ENCODE data around the gene GEMIN4.
"Not testable (repeated sequence)": the region's sequence is repeated elsewhere in the genome, so short reads cannot be mapped to it uniquely, and the experiment has no call there.

Gene GEMIN4

DNA sequence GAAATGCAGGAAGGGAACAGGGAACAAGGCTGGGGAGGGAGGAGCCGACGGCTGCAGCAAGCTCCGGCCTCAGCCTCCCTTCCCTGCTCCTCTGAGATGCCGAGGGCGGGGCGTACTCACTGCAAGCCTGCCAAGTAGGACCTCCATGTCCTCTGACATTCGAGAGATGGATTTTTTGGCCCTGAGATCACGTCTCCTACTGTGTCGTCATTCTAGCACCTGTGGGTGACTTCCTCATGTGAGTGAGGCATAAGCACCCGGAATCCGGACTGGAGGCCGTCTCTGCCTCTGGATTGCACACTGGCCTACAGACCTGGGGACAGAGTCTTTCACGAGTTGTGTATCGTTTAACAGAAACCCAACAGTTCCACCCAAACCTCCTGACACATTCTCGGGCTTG, 44.5 kb upstream of the GEMIN4 start:
- DNase-seq (ENCODE audit: low read depth) = no peak
- H3K4me3 ChIP-seq (ENCODE audit: low read depth, low read length) = no peak overlapping the region
- TF ChIP-seq, protein P1, sequence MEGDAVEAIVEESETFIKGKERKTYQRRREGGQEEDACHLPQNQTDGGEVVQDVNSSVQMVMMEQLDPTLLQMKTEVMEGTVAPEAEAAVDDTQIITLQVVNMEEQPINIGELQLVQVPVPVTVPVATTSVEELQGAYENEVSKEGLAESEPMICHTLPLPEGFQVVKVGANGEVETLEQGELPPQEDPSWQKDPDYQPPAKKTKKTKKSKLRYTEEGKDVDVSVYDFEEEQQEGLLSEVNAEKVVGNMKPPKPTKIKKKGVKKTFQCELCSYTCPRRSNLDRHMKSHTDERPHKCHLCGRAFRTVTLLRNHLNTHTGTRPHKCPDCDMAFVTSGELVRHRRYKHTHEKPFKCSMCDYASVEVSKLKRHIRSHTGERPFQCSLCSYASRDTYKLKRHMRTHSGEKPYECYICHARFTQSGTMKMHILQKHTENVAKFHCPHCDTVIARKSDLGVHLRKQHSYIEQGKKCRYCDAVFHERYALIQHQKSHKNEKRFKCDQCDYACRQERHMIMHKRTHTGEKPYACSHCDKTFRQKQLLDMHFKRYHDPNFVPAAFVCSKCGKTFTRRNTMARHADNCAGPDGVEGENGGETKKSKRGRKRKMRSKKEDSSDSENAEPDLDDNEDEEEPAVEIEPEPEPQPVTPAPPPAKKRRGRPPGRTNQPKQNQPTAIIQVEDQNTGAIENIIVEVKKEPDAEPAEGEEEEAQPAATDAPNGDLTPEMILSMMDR (IDR thresholded peaks at IDR 0.05; ENCODE audit: low read depth, low read length, missing control alignments) = no peak

DNA sequence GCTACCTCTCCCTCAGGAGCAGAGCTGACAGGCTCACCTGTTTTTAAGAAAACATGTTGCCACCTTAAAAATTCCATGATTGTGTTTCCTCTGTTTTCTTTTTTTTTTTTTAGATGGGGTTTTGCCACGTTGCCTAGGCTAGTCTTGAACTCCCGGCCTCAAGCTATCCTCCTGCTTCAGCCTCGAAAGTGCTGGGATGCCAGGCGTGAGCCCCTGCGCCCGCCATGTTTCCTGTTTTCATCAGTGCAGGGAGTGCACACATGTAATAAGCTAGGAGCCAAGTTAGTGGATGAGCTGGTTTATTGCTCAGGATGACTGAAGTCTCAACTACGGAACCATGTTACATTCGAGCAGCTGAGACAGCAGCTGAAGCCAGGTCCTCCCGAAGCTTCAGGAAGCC, 43.7 kb upstream of the GEMIN4 start:
- H3K4me3 ChIP-seq (ENCODE audit: low read depth, low read length) = no peak overlapping the region
- TF ChIP-seq, protein P1 (IDR thresholded peaks at IDR 0.05; ENCODE audit: low read depth, low read length, missing control alignments) = no peak
- DNase-seq (ENCODE audit: low read depth) = no peak

DNA sequence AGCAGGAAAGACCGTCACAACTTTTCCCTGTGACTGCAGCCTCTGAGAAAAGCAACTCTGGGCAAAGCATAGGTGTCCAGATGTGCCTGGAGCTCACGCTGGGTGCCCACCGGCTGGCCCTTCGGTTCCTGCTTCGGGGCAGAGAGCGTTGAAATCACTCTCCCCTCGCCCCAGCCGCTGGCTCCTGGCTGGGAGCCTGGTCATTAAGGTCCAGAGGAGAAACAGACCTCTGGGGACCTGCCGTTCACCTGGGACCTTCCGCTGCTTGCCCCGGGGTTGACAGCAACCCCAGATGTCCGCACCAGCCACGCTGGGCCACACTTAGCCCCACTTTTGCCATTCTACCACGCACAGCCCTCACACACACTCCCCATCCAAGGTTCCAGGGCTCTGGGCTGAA, 43.2 kb upstream of the GEMIN4 start:
- H3K4me3 ChIP-seq (ENCODE audit: low read depth, low read length) = no peak overlapping the region
- no peak for DNase-seq (ENCODE audit: low read depth)
- TF ChIP-seq, protein P1 (IDR thresholded peaks at IDR 0.05; ENCODE audit: low read depth, low read length, missing control alignments) = no peak

DNA sequence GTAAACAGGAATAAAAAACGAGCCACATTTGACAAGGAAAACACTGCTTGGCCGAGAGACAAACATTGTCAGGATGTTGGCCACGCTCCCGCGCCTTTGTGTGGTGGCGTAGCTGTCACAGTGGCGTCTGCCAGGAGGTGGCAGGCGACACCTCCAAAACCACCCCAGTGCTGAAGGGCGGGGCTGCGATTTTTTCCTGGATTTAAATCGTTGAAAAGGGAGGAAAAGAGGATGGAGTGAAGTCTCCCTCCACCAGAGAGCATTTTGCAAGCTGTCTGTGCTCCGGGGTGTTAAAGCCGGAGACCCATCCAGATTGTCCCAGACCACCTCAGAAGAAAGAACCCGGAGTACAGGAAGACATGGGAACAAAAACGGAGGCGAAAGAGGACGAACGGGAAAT, 42.8 kb upstream of the GEMIN4 start:
- DNase-seq (ENCODE audit: low read depth) = no peak
- H3K4me3 ChIP-seq (ENCODE audit: low read depth, low read length) = no peak overlapping the region

DNA sequence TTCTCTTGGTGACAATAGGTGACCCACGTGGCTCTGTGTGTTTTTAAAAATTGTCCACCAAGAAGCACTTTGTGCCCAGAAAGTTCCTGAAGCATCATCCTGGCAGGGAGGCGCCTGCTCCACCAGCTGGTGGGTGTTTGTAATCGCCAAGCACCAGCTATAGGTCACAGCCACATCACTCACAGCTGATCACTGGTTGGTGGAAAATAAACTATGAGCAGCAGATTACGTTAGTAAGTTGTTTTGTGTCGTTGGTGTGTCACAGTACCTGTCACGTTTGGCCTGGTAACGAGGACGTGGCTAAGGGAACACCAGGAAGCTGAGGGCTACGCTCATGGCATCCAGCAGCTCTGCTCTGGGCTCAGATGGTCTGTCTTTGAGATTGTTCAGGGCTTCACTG, 40.2 kb upstream of the GEMIN4 start:
- TF ChIP-seq, protein P1 (IDR thresholded peaks at IDR 0.05; ENCODE audit: low read depth, low read length, missing control alignments) = no peak
- no peak overlapping the region for H3K4me3 ChIP-seq (ENCODE audit: low read depth, low read length)
- DNase-seq (ENCODE audit: low read depth) = no peak

More for the DNA sequence above, 42.8 kb upstream of the GEMIN4 start:
- TF ChIP-seq, protein P1 (IDR thresholded peaks at IDR 0.05; ENCODE audit: low read depth, low read length, missing control alignments) = peak; percentile 68

DNA sequence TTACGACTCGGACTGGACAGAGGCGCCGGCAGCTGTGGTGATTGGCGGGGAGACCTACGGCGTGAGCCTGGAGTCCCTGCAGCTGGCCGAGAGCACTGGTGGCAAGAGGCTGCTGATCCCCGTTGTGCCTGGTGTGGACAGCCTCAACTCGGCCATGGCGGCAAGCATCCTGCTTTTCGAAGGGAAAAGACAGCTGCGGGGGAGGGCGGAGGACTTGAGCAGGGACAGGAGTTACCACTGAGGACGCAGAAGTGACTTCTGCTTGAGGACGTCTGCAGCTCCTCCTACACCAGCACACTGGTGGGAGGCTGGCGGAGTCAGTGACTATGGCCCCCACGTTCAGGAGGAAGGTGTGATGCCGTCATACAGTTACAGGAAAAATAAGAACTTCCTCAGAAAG, 39.8 kb upstream of the GEMIN4 start:
- TF ChIP-seq, protein P1 (IDR thresholded peaks at IDR 0.05; ENCODE audit: low read depth, low read length, missing control alignments) = no peak
- DNase-seq (ENCODE audit: low read depth) = no peak
- H3K4me3 ChIP-seq (ENCODE audit: low read depth, low read length) = no peak overlapping the region

DNA sequence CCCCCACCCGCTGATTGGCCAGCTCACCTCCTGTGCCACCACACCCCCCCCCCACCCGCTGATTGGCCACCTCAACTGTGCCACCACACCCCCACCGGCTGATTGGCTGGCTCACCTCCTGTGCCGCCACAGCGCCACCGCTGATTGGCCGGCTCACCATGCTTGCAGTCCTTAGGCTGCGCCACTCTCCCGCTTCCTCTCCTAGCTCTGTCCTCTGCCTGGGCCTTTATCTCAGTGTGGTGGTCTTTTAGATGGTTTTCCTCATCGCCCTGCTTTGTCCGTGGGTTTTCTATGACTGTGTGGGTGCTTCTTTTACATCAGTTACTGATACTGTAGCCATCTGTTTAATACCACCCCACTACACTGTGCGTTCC, 38.8 kb upstream of the GEMIN4 start:
- not testable (repeated sequence) for H3K4me3 ChIP-seq (ENCODE audit: low read depth, low read length)

DNA sequence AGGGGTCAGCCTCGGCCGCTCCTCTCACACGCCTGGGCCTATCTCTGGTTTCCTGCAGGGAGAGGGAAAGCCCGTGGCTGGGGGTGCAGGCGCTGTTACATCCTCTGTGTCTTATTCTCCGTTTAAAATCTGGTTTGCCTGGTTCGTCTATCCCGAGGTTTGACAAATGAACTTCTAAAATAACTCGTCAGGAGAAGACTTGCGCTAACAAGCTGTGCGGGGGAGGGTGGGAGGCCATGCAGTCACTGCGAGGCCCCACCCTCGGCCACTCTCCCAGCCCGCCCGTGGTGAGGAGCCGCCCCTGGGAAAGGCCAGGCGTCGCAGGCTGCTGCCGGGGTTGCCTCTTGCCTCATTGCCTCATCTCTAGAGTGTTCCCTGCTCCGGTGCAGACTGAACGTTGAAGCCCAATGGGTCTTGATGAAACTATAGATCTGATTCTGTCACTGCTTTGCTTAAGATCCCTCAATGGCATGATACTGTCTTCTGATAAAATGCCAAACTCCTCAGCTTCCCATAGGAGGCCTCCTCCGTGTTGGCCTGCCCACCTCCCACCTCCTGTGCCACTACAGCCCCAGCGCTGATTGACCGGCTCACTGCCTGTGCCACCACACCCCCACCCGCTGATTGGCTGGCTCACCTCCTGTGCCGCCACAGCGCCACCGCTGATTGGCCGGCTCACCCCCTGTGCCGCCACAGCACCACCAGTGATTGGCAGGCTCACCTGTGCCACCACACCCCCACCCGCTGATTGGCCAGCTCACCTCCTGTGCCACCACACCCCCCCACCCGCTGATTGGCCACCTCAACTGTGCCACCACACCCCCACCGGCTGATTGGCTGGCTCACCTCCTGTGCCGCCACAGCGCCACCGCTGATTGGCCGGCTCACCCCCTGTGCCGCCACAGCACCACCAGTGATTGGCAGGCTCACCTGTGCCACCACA, 38.1 kb upstream of the GEMIN4 start:
- DNase-seq (ENCODE audit: low read depth); H3K4me3 ChIP-seq (ENCODE audit: low read depth, low read length): not testable (repeated sequence)

More for the DNA sequence above, 38.8 kb upstream of the GEMIN4 start:
- not testable (repeated sequence) for DNase-seq (ENCODE audit: low read depth)
